Transverse colon (tissue), 4 donors: ENCODE measurements around the gene XRCC4.

Source experiments
- CTCF ChIP-seq, 5 experiments: fragments of 200-600 bp in 3 of 5; fragments of 450-650 bp in 2 of 5; sonication (generic) in 3 of 5; IDR thresholded peaks; 1 replicate in 2 of 5; 2 replicates in 3 of 5; pipeline ENCODE4 v1.5.1; 2016 to 2017; ENCODE audit warnings: antibody characterized with exemption in 5 of 5, inconsistent platforms in 3 of 5, mild to moderate bottlenecking in 2 of 5, moderate library complexity in 1 of 5
- POLR2A ChIP-seq: fragments of 450-650 bp; IDR thresholded peaks from one replicate; pipeline ENCODE4 v1.6.1; 2016; ENCODE audit warnings: antibody characterized with exemption, mild to moderate bottlenecking, moderate library complexity
- POLR2AphosphoS5 ChIP-seq, 3 donors: sonication (generic); formaldehyde crosslinking; IDR thresholded peaks; one replicate each; pipeline ENCODE4 v1.6.1; 2016; ENCODE audit warnings: antibody characterized with exemption in 3 of 3

- TF ChIP-seq POLR2A (no peak), CTCF (IDR thresholded peaks at IDR 0.05) (no peak), POLR2AphosphoS5 (IDR thresholded peaks at IDR 0.05) (no peak)
Measured at GRCh38 chr5:83042507-83042906, 34.8 kb upstream of the XRCC4 start.
